DND-41 (cell line): ENCODE results near the gene RHEX.
"Not testable (repeated sequence)": the region's sequence is repeated elsewhere in the genome, so short reads cannot be mapped to it uniquely, and the experiment has no call there.

Experiments
- ATAC-seq: fragments of 200-7000 bp; cut with Tn5 transposase; 3 replicates; pipeline ENCODE4 v1.9.1; 2021; ENCODE audit warnings: low read depth; ENCODE audit not compliant: insufficient read depth
- DNase-seq: peaks from one replicate; pipeline ENCODE4 v3.0.0-alpha.2; 2020
- H2AFZ ChIP-seq: 2 replicates; pipeline ENCODE4 v1.6.0; 2012; ENCODE audit warnings: low read depth, low read length
- H3K27ac ChIP-seq: 2 replicates; pipeline ENCODE4 v1.5.1; 2012; ENCODE audit warnings: low read length, inconsistent platforms
- H3K27me3 ChIP-seq: fragments of 200-600 bp; sonication (generic); 2 replicates; pipeline ENCODE4 v1.6.0; 2012; ENCODE audit warnings: low read length, mild to moderate bottlenecking, inconsistent platforms; ENCODE audit not compliant: insufficient read depth, poor library complexity
- H3K36me3 ChIP-seq: 2 replicates; pipeline ENCODE4 v1.5.1; 2012; ENCODE audit warnings: low read length, inconsistent platforms; ENCODE audit not compliant: insufficient read depth
- H3K4me1 ChIP-seq: 2 replicates; pipeline ENCODE4 v1.5.1; 2012; ENCODE audit warnings: mild to moderate bottlenecking, low read length; ENCODE audit not compliant: insufficient read depth
- H3K4me2 ChIP-seq: 2 replicates; pipeline ENCODE4 v1.6.0; 2012; ENCODE audit warnings: mild to moderate bottlenecking, moderate library complexity, low read length, inconsistent platforms; ENCODE audit not compliant: insufficient read depth
- H3K4me3 ChIP-seq, 2 experiments: fragments of 200-600 bp in 1 of 2; shearing (Covaris generic) in 1 of 2; 2 replicates each; pipeline ENCODE4 v1.5.1; 2012 to 2016; ENCODE audit warnings: inconsistent platforms in 2 of 2, low read length in 2 of 2, mild to moderate bottlenecking in 2 of 2, low read depth in 1 of 2, moderate library complexity in 1 of 2
- H3K79me2 ChIP-seq: 2 replicates; pipeline ENCODE4 v1.6.0; 2012; ENCODE audit warnings: low read length, inconsistent platforms; ENCODE audit not compliant: insufficient read depth
- H3K9ac ChIP-seq: 2 replicates; pipeline ENCODE4 v1.6.0; 2012; ENCODE audit warnings: low read depth, mild to moderate bottlenecking, inconsistent platforms, low read length, moderate library complexity
- H3K9me3 ChIP-seq: 2 replicates; pipeline ENCODE4 v1.5.1; 2012; ENCODE audit warnings: low read length, moderate library complexity, mild to moderate bottlenecking, inconsistent platforms; ENCODE audit not compliant: insufficient read depth, severe bottlenecking
- H4K20me1 ChIP-seq: 2 replicates; pipeline ENCODE4 v1.6.0; 2012; ENCODE audit warnings: low read length; ENCODE audit not compliant: insufficient read depth
- CTCF ChIP-seq: IDR thresholded peaks from 2 replicates; pipeline ENCODE4 v1.5.1; 2012; ENCODE audit warnings: borderline replicate concordance, low read length, moderate library complexity, mild to moderate bottlenecking; ENCODE audit not compliant: poor library complexity, severe bottlenecking; ENCODE audit errors: extremely low read depth
- EZH2 ChIP-seq: IDR thresholded peaks from 3 replicates; pipeline ENCODE4 v1.6.1; 2012; ENCODE audit warnings: borderline replicate concordance, low read depth, mild to moderate bottlenecking, moderate library complexity, low read length, inconsistent platforms; ENCODE audit not compliant: severe bottlenecking

RHEX gene

GRCh38 chr1:206058289-206058926 lies 5.4 kb downstream of the RHEX start:
- not testable (repeated sequence) for DNase-seq, H3K79me2 ChIP-seq, H3K27ac ChIP-seq, H4K20me1 ChIP-seq, H3K4me1 ChIP-seq, H3K4me3 ChIP-seq, H3K9me3 ChIP-seq, H3K9ac ChIP-seq, H3K36me3 ChIP-seq, ATAC-seq, H3K27me3 ChIP-seq, H3K4me2 ChIP-seq, H2AFZ ChIP-seq

GRCh38 chr1:206058927-206059292 lies 5.9 kb downstream of the RHEX start:
- no peaks in the 10 kb centered on the region for H3K4me1 ChIP-seq
- no peaks in the 10 kb centered on the region for H3K36me3 ChIP-seq
- TF ChIP-seq CTCF (no peak), EZH2 (no peak)
- no peak overlapping the region for H3K9ac ChIP-seq
- ATAC-seq, result no peak
- H3K27me3 ChIP-seq, result no peaks in the 10 kb centered on the region
- DNase-seq, result no peak
- no peak overlapping the region for H3K27ac ChIP-seq
- no peak overlapping the region for H3K4me3 ChIP-seq
- H3K79me2 ChIP-seq, result no peaks in the 10 kb centered on the region
- H3K9me3 ChIP-seq, result no peaks in the 10 kb centered on the region
- no peak overlapping the region for H2AFZ ChIP-seq
- no peaks in the 10 kb centered on the region for H4K20me1 ChIP-seq
- no peak overlapping the region for H3K4me2 ChIP-seq

DNA sequence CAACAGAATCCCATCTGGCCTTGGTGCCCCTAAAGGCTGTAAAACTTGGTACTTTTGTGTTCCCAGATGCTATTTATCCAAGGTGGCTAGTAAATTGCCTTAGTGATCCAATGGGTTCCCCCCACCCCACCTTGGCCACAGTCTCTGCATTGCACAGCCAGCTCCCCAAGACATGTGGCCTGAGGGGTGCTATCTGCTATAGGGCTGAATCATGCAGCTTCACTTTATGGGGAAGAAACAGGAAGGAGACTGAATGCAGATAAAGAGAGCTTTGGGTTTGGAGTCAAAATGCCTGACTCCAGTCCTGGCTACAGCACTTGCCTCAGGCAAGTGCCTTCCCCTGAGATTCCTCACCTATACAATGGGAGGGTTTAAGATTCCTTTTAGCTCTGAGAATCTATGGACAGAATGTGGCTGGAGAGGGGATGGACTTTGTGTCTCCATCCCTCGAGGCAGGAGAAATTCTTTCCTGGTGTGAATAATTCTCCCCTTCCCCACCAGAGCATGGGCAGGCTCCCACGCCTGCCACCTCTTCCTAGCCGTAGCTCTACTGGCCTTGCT lies 6.5 kb downstream of the RHEX start:
- Histone ChIP-seq H3K9ac (no peak overlapping the region), H4K20me1 (no peaks in the 10 kb centered on the region), H3K36me3 (no peaks in the 10 kb centered on the region), H3K4me3 (no peak overlapping the region), H3K79me2 (no peaks in the 10 kb centered on the region), H3K9me3 (no peaks in the 10 kb centered on the region), H2AFZ (no peak overlapping the region), H3K27me3 (no peaks in the 10 kb centered on the region), H3K27ac (no peak overlapping the region), H3K4me1 (no peaks in the 10 kb centered on the region), H3K4me2 (no peak overlapping the region)
- ATAC-seq (no peak), DNase-seq (no peak)
- TF ChIP-seq EZH2 (no peak), CTCF (no peak)

GRCh38 chr1:206060844-206061243 lies 7.9 kb downstream of the RHEX start:
- no peak overlapping the region for H3K4me2 ChIP-seq

More at GRCh38 chr1:206060844-206061243, 7.9 kb downstream of the RHEX start:
- ATAC-seq (no peak), DNase-seq (no peak)
- H3K9me3 ChIP-seq, result no peaks in the 10 kb centered on the region
- no peak overlapping the region for H2AFZ ChIP-seq
- TF ChIP-seq CTCF, result no peak
- no peak for TF ChIP-seq EZH2
- no peaks in the 10 kb centered on the region for H3K4me1 ChIP-seq
- no peaks in the 10 kb centered on the region for H4K20me1 ChIP-seq
- no peaks in the 10 kb centered on the region for H3K36me3 ChIP-seq
- H3K27ac ChIP-seq, result no peak overlapping the region
- no peak overlapping the region for H3K9ac ChIP-seq
- no peaks in the 10 kb centered on the region for H3K79me2 ChIP-seq
- H3K4me3 ChIP-seq, result no peak overlapping the region
- no peaks in the 10 kb centered on the region for H3K27me3 ChIP-seq
